T-helper 9 cell (primary cell): ENCODE measurements around the gene ERICH3.

Source experiments
- DNase-seq: peaks from one replicate; pipeline ENCODE4 v3.0.0-alpha.2; 2020

ERICH3 gene

GRCh38 chr1:74586253-74586897, 87.2 kb downstream of the ERICH3 start:
- no peak for DNase-seq

- DNase-seq = no peak
These were observed 89.4 kb downstream of the ERICH3 start for GRCh38 chr1:74584185-74584584.

GRCh38 chr1:74583397-74583796, 90.2 kb downstream of the ERICH3 start:
- DNase-seq = no peak

GRCh38 chr1:74579425-74579824, 94.2 kb downstream of the ERICH3 start:
- no peak for DNase-seq

DNA sequence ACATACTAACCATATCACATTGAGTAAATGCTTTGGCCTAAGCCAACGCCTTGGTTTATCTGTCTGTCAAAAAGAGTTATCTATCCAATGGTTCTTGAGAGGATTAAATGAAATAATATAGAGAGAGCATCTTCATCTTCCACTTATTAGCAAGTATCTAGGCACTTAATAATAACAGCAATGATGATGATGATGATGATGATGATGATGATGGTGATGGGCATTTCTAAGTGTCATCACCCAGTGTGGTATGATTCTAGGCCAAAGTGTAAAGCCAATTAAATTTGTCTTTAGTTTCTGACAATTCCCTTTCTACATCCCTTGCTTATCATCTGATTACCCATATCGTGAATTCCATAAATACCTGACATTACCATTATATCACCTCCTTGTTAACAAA, 95.5 kb downstream of the ERICH3 start:
- no peak for DNase-seq

DNA sequence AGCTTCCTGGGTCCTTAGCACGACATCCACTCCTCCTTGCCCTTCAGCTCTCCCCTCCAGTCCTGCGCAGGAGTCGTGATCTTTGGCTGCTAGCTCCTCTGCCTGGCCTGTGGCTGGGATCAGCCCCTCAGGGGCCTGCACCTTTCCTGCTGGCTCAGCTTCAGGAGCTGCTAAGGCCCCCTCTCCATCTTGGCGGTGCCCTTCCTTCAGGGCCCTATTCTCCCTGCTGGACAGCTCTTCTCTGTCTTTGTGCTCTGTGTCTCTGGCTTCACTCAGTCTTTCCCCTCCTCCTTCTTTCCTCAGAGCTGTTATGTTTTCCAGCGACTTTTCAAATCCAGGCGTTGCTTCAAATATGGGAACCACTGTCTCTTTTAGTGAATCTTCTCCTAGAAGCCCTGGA, 101.7 kb downstream of the ERICH3 start:
- DNase-seq = no peak

DNA sequence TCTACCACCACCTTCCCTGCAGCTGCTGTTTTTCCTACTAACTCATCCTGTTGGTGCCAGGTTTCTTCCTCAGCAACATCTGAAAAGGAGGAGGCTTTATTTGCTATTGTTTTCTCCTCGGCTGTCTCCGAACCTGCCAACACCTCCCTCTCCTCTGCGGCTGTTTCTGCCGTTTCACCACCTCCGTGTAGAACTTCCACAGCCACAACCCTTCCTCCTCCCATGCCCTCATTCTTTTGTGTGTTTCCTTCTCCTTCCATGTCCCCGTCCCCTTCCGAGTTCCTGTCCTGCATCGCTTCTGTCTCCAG, 102.1 kb downstream of the ERICH3 start:
- DNase-seq = no peak

DNA sequence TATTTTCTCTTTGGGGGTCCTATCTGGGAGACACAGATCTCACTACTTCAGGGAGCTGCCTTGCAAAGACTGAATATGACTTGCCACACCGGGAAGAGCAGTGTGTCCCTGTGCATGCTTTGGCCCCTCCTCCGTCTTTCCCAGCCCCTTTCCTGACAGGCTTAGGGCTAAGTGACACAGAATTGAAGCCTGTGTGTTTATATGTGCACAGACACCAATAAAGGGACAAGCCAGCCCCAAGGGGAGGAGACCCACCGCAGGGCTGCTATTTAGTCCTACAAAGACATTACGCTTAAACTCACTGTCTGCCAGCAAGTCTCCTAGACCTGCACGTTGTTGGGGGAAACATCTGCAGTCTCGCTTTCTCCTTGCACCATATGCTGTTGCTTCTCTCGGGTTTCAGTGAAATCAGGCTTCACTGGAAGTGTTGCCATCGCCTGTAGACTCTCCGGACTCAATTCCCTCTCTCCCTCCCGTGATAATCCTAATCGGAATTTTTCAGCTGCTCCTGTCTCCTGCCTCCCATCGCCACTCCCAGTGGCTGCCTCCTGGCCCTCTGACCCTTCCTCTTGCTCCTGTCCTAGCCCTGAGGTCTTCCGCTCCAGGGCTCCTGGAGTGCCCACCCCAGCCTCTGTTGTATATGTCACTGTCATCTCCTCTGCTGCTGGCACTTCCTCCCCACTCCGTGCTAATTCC, 102.6 kb downstream of the ERICH3 start:
- DNase-seq = no peak

DNA sequence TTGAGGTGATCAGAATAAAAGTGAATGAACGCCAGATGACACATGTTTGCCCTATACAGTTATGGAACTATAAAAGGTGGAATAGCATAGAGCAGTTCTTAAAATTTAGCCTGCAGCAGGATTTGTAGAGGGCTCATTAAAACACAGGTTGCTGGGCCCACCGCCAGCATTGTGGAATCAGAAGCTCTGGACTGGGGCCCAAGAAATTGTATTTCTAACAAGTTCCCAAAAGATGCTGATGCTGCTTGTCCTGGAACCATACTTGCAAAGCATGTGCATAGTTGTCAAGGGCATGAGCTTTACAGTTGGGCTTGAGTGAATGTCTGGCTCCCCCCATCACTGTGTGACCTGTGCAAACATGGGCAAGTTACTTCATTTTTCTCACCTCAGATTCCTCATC, 123.7 kb downstream of the ERICH3 start:
- no peak for DNase-seq

- no peak for DNase-seq
These were observed 124.4 kb downstream of the ERICH3 start for GRCh38 chr1:74548961-74549750.

DNA sequence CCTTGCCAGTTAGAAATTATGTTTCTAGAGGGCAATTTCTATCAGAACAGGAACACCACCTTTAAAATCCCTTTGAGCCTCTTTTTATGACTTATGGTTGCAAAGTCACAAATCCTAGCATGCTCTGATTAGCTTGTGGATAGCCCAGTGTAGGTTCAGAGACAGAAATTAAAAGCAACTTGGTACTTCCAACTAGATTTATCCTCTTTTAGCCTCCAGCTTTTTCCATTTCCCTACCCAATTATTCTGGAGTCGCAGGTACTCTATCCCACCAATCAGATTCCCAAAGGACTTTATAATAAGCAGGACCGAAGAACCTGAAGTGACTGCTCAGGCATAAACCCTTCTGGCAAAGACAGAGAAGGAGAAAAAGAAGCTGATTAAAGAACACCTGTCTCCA, 127.8 kb downstream of the ERICH3 start:
- DNase-seq = no peak

GRCh38 chr1:74534241-74534640, 139.4 kb downstream of the ERICH3 start:
- DNase-seq = no peak

DNA sequence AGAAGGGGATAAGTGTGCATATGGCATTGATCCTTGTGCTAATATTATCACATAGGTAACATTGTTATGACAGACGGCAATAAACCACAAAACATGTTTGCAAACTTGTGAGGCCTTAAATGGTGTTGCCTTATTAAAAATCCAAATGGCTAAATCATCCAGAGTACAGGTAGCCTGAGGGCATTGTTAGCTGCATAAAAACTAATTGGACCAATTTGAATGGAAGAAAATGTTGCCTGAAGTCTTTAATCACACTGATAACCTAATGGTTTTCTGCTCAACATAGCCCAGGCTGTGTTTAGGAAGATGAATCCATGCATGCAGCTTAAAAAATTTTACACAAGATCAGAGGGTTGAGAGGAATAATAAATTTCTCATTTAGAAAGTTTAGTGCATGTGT, 141.8 kb downstream of the ERICH3 start:
- DNase-seq = no peak

DNA sequence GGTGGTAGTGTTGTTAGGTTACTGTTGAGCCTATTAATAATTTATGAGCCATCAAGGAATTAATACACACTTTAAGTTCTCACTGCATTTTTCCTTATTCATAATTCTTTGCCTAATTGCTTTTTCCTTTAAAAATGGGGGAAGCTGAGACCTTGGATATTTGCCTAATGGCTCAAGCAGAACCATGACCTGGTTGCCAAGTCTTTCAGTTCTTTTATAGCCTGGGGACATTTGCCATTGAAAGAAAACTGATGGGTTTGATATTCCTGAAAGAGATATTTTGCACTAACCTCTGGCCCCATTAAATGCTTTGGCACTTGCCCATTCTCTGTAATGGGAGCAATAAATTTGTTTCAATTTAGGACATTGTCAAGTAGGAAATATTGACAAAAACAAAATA, 142.7 kb downstream of the ERICH3 start:
- no peak for DNase-seq

GRCh38 chr1:74528123-74528522, 145.5 kb downstream of the ERICH3 start:
- no peak for DNase-seq

- DNase-seq = no peak
These were observed 146.9 kb downstream of the ERICH3 start for GRCh38 chr1:74526708-74527107.

- no peak for DNase-seq
These were observed 149.6 kb downstream of the ERICH3 start for GRCh38 chr1:74523873-74524480.

GRCh38 chr1:74522148-74522547, 151.4 kb downstream of the ERICH3 start:
- no peak for DNase-seq
